GM19397 (cell line): ENCODE results near the gene FKBP3.

ENCODE experiments used
- ATAC-seq: cut with Tn5 transposase; IDR thresholded peaks from one replicate; pipeline ENCODE4 v1.9.1; 2021; ENCODE audit warnings: mild to moderate bottlenecking, moderate library complexity; ENCODE audit not compliant: unreplicated experiment

Gene FKBP3

GRCh38 chr14:45065956-45066355 lies 68.3 kb downstream of the FKBP3 start:
- no peak for ATAC-seq
